ENCODE data around the gene NLK.

The NLK gene

GRCh38 chr17:28119560-28119959 lies 77.1 kb downstream of the NLK start:
- TF ChIP-seq CTCF (IDR thresholded peaks at IDR 0.05), result no peak

GRCh38 chr17:28120766-28121165 lies 78.3 kb downstream of the NLK start:
- no peak for TF ChIP-seq CTCF (IDR thresholded peaks at IDR 0.05)

GRCh38 chr17:28124962-28125361 lies 82.5 kb downstream of the NLK start:
- no peak for TF ChIP-seq CTCF (IDR thresholded peaks at IDR 0.05)

GRCh38 chr17:28125526-28126378 lies 83.3 kb downstream of the NLK start:
- TF ChIP-seq CTCF (IDR thresholded peaks at IDR 0.05), result no peak

- TF ChIP-seq CTCF (IDR thresholded peaks at IDR 0.05), result no peak
These were observed 84.7 kb downstream of the NLK start for GRCh38 chr17:28127196-28127595.

GRCh38 chr17:28128779-28129178 lies 86.3 kb downstream of the NLK start:
- no peak for TF ChIP-seq CTCF (IDR thresholded peaks at IDR 0.05)

- no peak for TF ChIP-seq CTCF (IDR thresholded peaks at IDR 0.05)
These were observed 88.0 kb downstream of the NLK start for GRCh38 chr17:28130472-28130871.
